HG03108 (cell line): ENCODE data around the gene TRIM44.
A peak's percentile ranks its signal among the peaks of the same experiment; 100 is the strongest.
"Not testable (repeated sequence)": the region's sequence is repeated elsewhere in the genome, so short reads cannot be mapped to it uniquely, and the experiment has no call there.

Source experiments
- ATAC-seq: cut with Tn5 transposase; IDR thresholded peaks from one replicate; pipeline ENCODE4 v1.9.1; 2021; ENCODE audit warnings: moderate library complexity; ENCODE audit not compliant: unreplicated experiment

Gene TRIM44

GRCh38 chr11:35810045-35810645 lies 147.6 kb downstream of the TRIM44 start:
- ATAC-seq: no peak

DNA sequence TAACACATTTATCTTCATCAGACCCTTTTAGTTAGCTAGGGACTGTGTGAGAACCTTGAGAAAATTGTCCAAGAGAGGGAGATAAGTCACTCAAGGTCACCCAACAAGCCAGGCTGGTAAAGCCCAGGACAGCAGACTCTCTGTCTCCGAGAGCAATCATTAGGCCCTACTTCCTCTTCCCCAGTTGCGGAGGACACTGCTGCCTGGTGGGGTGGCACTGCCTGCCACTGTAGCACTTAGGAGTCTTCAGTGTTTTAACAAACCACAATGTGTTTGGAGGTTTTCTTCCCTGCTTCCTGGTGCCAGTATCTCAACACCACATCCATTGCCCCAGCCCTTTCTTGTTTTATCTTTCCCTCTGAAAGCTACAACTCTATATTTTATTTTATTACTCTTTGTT lies 149.2 kb downstream of the TRIM44 start:
- ATAC-seq: peak; percentile 59

GRCh38 chr11:35812828-35813227 lies 150.3 kb downstream of the TRIM44 start:
- ATAC-seq: no peak

DNA sequence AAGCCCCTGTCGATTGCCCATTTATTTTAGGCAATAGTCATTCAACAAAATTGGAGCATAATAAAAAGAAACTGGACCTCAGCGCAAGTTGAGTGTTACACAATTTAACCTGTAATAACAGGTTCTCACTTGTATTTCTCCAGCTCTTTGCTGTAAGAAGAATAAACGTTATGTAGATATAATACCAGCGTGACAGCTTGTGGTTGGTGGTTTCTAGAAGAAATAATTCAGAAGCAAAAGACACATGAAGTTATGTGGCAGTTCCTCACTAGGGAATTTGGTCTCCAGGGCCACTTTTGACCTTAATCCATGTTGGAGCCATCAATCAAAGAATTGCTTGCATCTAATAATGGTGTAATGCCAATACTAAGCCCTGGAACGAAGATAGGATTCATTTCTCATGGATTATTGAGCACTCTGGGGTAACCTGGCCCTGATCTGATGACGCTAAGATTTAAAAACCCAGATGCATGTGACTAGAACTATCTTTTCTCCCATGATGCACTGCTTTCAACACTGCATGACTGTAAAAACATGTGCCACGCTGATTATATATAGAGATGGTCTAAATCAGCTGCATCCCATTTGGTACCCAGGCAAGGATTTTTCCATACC lies 151.6 kb downstream of the TRIM44 start:
- ATAC-seq: no peak

DNA sequence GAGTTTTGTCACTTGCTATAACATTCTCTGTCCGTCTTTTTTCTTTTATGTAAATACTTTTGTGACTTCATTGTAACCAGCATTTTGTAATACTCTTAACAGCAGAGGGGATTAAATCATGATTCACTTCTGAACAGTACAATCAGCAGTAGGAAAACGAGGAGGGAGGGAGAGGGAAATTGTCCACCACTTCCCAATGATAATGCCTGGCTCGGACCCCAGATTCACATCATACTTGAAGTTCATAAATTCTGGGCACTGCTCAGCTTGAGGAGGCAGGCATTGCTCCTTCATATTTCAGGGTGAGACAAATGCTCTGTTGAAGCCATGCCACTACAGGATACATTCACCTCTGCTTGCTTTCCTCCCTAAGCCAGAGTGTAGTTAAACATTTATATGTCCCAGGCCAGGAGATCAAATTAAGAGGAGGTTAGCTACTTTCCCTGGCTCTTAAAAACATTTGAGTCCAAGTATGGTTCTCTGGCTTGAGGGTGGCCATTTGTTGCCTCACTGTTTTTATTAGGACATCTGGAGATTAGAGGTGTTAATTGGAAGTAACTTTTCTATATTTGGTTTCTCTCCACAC lies 152.2 kb downstream of the TRIM44 start:
- no peak for ATAC-seq

- no peak for ATAC-seq
Observed at GRCh38 chr11:35815556-35816315, 153.2 kb downstream of the TRIM44 start.

- ATAC-seq: no peak
Observed at GRCh38 chr11:35820614-35821013, 158.0 kb downstream of the TRIM44 start.

- no peak for ATAC-seq
Observed at GRCh38 chr11:35822815-35823495, 160.4 kb downstream of the TRIM44 start.

DNA sequence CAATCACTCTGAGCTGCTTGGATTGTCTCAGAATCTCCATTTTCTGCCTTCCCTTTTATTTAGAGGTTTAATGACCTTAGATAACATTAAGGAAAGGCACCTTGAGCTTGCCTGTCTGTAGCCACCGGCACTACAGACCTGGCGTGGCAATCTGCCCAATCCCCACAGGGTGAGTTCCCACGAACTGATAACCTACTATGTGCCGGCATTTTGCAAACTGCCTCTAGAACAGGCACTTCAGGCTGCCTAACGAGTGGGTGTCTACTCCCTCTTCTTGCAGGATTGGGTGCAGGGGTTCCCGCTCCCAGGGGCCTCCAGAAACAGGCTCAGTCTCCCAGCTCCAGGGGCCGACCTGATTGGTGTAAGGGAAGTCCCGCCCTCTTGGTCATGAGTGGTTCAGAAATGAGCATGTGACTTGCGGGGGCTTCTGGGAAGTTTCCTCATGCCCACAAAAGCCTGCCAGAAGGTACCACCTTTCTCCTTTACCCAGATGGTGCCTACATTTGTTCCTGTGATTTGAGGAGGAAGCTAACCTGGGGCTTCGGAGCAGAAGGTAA lies 161.2 kb downstream of the TRIM44 start:
- no peak for ATAC-seq

DNA sequence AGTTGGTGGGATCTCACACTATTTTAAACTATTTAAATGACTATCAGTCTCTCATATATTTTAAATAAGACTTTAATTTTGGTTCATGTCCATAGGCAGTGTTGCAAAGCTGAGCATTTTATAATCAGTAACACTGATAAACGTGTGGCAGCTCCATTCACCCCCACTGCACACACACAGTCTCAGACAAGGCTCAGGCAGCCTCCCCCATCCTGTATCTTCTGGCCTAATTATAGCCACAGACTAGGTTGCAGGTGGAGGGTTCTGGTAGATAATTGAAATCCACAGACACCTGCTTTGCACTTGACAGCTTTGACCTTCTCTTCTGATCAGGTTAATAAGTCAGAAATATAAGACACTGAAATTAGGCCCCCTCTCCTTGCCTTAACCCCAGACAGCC lies 162.8 kb downstream of the TRIM44 start:
- no peak for ATAC-seq

GRCh38 chr11:35826006-35826405 lies 163.4 kb downstream of the TRIM44 start:
- no peak for ATAC-seq

- no peak for ATAC-seq
Observed at GRCh38 chr11:35826949-35827348, 164.4 kb downstream of the TRIM44 start.

DNA sequence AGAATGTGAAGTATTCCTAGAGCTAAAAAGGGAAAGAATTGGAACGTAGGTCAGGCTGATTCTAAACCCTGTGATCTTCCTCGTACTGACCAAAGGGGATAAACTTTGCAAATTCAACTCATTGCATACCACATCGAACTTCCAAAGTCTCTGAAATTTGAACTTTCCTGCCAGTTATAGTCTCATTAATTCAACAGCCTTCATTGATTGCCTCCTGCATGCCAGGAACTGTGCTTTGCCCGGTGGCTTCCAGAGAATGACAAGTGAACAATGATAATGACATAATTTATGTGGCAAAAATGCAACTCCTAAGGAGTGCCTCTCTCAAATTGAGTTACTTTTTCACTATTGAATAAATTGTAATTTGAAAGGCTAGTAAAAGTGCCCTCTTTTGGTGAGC lies 173.6 kb downstream of the TRIM44 start:
- no peak for ATAC-seq

DNA sequence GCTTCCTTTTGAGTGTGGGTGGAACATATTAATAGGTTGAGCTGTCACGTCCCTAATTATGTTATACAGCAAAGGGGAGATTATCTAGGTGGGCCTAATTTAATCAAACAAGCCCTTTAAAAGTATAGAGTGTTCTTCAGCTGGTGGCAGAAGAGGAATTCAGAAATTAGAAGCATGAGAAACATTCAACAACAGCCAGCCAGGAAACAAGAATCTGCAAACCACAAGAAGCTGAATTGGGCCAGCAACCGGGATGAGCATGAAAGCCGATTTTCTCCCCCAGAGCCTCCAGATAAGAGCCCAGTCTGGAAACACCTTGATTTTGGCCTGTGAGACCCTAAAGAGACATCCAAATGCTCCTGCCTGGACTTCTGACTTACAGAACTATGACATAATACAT lies 175.5 kb downstream of the TRIM44 start:
- ATAC-seq: no peak

- not testable (repeated sequence) for ATAC-seq
Observed at GRCh38 chr11:35838697-35839367, 176.3 kb downstream of the TRIM44 start.

- no peak for ATAC-seq
Observed at GRCh38 chr11:35839368-35840161, 177.0 kb downstream of the TRIM44 start.

GRCh38 chr11:35841733-35842132 lies 179.2 kb downstream of the TRIM44 start:
- no peak for ATAC-seq

DNA sequence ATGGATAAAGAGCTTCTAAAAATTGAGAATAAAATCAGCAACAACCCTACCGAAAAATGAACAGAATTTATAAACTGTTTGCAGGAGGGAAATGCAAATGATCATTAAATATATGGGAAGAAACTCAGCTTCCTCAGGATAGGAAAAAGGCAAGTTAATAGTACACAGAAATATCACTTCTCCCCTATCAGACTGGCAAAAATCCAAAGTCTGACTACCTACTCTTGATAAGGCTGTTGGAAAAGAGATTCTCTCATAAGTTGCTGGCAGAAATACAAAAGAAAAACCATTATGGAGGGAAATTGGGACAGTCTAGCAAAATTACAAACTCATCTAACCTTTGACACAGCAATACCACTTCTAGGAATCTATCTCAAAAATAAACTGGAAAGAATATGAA lies 180.4 kb downstream of the TRIM44 start:
- ATAC-seq: no peak

DNA sequence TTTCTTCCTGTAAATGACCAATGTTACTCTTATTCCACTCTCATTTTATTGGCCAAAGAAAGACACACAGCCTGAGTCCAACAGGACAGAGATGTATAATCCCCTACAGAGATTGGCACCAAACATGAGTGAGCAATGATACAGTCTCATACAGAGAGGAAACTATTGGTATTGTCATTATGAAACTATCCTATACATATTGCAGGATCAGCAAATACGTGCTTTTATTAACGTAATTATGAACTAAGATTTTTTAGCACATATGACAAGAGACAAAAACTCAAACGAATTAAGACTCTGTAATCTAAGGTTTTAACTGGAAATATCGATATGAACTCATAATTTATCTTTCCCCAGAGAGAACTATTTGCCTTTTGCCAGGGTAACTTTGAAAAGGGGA lies 182.0 kb downstream of the TRIM44 start:
- ATAC-seq: no peak

DNA sequence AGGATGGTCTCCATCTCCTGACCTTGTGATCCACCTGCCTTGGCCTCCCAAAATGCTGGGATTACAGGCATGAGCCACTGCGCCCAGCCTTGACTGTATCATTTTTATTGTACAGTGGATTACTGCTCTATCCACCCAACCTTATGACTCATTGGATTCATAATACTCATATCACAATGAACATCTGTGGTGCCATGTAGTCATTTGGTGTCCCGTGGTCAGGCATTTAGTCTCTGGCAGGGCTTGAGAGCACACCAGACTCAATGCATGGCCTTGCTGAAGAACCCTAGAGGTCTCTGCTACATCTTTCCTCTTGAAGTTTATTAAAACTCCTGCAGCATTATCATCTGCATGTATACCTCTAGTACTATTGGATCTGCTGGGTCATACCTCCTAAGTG lies 183.3 kb downstream of the TRIM44 start:
- ATAC-seq: no peak
